GM08714 (cell line): ENCODE results near the gene NFATC1.

Experiments
- H3K4me3 ChIP-seq: fragments of 200-500 bp; sonication (Bioruptor generic); 2 replicates; pipeline ENCODE4 v1.5.1; 2014; ENCODE audit warnings: mild to moderate bottlenecking, low read length, inconsistent platforms
- ZNF274 ChIP-seq: IDR thresholded peaks from 2 replicates; pipeline ENCODE4 v1.6.1; 2012; ENCODE audit warnings: mild to moderate bottlenecking, low read depth, low read length

NFATC1 gene

DNA sequence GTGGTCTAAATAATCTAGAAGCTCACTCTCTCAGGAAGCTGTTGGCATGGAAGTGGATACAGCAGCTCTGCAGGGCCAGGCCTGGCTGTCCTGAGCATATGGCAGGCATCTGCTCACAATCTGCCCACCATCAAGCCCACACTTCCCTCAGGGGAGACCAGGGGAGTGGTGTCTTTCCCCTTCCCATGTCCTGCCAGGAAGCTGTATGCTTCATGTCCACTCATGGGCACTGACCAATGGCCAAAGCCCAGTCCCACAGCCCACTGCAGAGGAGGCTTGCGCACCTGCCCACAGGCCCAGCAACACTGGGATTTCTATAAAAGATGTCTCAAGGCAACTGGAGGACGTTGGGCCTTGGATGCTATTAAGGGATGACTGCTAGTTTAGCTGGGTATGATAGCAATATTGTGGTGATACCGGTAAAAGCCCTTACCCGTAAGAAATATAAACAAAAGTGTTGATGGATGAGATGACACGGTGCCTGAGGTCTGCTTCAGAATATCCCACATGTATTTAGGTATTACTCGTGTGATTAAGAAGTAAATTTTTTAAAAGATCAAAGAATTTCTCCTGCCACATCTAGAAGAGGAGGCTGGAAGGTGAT lies 177.2 kb downstream of the NFATC1 start:
- TF ChIP-seq ZNF274, result no peak
- H3K4me3 ChIP-seq, result no peak overlapping the region

- no peak for TF ChIP-seq ZNF274
- no peak overlapping the region for H3K4me3 ChIP-seq
Observed at GRCh38 chr18:79573921-79574491, 178.3 kb downstream of the NFATC1 start.

- no peak overlapping the region for H3K4me3 ChIP-seq
- no peak for TF ChIP-seq ZNF274
Observed at GRCh38 chr18:79574938-79575525, 179.3 kb downstream of the NFATC1 start.

DNA sequence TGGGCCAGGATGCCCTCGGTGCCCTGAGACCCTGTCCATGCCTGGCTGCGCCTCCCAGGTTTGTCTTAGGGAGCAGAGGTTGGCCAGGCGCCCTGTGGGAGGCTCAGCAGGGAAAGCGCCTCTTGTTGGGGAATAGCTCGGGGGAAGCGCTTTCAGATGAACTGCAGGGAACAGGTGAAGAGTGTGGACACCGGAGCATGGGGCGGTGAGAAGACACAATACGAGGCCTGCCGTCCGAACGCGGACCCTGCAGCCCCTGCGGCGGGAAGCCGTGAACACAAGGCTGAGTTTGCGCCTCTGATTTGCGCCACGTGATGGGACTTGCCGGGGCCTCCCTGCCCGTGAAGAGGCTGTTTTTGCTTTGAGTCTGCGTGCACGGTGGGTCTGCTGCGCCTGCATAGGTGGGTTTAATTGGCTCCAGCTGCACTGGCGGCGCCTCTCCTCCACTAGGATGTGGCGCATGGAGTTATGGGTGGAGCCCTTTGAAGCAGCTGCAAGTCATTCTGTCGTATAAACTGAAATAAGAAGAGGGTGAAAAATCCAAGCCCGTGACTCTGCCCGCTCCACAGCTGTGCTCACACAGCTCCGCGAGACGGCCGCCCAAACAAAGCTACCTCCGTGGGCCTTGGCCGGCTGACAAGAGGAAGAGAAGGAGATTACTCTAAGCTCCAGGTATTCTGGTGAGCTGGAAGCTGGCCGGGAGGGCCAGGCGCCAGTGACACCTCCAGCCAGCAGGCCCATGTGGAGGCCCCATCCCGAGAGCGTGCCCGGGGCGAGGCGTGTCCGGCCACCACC lies 180.4 kb downstream of the NFATC1 start:
- H3K4me3 ChIP-seq, result no peak overlapping the region
- no peak for TF ChIP-seq ZNF274

DNA sequence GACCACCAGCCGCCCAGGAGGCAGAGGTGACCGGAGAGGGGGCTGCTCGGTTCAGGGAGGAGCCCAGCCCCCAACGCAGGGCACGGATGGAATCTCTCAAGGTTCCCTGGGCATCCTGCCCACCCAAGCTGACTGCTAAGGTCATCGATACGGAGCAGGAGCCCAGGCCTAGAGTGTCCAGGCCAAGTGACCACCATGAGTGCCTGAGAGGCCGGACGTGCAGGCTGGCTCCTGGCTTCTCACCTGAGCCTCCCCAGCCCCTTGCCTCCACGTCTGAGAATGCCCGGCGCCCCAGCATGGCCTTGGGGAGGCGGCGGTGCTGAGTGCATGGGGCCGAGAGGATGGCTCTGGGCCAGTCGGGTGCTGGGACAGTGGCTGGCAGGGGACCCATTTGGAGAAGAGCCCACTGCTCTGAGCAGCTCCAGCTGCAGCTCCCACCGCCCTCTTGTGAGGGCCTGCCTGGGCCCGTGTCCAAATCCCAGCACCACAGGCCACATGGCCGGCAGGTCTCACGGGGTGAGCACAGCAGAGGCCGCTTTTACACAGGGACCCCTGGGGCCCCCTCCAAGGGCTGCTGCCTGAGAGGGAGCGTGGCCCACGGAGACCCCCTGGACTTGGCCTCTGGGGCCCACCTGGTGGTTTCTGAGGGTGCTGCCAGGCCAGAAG lies 181.1 kb downstream of the NFATC1 start:
- no peak for TF ChIP-seq ZNF274
- H3K4me3 ChIP-seq, result no peak overlapping the region

GRCh38 chr18:79577451-79578395 lies 182.0 kb downstream of the NFATC1 start:
- no peak for TF ChIP-seq ZNF274
- H3K4me3 ChIP-seq, result no peak overlapping the region

DNA sequence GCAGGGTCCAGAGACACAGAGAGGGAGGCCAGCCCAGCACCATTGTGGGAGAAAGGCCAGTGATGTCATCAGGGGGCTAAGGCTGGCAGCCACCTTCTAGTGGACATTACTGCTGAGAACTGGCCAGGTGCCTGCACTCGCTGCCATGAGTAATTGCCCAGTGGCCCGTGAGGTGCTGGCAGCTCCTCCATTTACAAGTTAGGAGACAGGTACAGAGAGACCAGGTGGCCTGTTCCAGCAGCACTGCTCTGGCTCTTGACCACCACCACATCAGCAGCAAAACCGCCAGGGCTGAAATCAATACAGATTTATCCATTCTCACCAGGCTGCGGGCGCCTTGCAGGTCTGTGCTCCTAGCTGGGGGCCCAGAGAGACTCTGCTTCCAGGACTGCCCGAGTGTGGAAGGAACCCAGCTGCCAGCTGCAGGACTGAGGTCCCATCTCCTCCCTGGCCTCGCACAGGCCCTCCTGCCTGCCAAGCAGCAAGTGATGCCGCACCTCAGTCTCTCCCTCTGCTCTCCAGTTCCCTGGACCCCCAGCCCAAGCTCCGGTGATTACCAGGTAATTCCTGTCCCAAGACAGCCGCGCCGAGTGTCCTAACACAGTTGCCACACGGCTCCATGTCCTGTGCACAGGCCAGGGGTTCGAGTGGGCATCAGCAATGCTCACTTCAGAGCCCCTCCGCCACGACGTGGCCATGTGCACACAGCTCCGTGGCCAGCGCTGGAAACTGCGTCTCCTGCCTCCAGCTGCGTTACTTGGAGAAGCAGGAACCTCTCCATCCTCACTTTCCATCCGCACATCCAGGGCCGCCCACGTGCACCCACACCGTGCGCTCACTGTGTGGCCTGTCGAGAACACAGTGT lies 182.9 kb downstream of the NFATC1 start:
- H3K4me3 ChIP-seq, result no peak overlapping the region
- no peak for TF ChIP-seq ZNF274
